Islet precursor cell (in vitro differentiated cells): ENCODE results near the gene WBP2NL.
A peak's percentile ranks its signal among the peaks of the same experiment; 100 is the strongest.
"Not testable (repeated sequence)": the region's sequence is repeated elsewhere in the genome, so short reads cannot be mapped to it uniquely, and the experiment has no call there.

Experiments used
- DNase-seq: peaks from one replicate; pipeline ENCODE4 v3.0.0-alpha.2; 2018

The WBP2NL gene, protein sequence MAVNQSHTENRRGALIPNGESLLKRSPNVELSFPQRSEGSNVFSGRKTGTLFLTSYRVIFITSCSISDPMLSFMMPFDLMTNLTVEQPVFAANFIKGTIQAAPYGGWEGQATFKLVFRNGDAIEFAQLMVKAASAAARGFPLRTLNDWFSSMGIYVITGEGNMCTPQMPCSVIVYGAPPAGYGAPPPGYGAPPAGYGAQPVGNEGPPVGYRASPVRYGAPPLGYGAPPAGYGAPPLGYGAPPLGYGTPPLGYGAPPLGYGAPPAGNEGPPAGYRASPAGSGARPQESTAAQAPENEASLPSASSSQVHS

DNA sequence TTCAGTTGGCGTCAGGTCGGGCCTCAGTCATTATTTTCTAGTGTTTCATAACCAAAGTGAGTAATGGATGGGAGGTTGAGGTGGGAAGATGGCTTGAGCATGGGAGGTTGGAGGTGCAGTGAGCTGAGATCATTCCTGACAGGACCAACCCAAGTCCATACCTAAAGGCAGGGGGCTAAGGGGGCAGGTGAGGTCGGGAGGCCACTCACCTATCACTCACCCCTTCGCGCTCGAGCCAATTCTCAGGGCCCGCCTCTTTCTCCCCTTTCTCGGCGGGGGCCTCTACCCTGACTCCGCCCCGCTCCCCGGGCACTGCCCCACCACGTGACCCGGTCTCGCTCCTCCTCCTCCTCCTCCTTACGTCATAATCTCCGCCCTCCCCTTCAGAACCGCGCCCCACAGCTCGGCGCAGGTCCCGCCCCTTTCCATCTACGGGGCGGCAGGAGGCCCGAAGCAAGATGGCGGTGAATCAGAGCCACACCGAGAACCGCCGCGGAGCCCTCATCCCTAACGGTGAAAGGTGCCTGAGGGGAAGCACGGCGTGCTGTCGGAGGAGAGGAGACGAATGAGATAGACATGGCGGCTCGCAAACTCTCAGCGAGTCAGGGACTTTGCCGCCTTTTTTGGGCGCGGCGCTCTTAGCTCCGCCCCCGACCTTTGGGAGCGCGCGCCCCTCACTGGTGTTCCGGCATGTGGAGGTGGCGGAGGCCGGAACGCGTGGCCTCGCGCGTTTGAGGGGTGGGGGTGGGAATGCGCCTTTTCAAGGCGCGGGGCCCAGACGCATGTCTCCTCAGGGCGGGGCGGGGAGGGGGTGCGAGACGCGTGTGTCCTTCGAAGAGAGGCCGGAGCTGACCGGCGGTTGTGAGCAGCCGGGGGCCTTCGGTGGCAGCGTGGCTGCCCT, at the start of gene WBP2NL:
Gene WBP2NL (plus strand): TSS at position 428 of the 901 bp plus-strand sequence. CDS start 31 bp downstream, at position 459.
- peak; percentile 32 for DNase-seq

DNA sequence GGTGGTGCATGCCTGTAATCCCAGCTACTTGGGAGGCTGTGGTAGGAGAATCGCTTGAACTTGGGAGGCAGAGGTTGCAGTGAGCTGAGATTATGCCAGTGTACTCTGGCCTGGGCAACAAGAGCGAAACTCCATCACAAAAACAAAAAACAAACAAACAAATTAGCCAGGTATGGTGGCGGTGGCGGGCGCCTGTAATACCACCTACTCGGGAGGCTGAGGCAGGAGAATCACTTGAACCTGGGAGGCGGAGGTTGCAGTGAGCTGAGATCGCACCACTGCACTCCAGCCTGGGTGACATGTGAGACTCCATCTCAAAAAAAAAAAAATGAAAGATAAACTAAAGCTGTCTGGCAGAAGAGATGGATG, 49.7 kb upstream of the WBP2NL start:
- not testable (repeated sequence) for DNase-seq

DNA sequence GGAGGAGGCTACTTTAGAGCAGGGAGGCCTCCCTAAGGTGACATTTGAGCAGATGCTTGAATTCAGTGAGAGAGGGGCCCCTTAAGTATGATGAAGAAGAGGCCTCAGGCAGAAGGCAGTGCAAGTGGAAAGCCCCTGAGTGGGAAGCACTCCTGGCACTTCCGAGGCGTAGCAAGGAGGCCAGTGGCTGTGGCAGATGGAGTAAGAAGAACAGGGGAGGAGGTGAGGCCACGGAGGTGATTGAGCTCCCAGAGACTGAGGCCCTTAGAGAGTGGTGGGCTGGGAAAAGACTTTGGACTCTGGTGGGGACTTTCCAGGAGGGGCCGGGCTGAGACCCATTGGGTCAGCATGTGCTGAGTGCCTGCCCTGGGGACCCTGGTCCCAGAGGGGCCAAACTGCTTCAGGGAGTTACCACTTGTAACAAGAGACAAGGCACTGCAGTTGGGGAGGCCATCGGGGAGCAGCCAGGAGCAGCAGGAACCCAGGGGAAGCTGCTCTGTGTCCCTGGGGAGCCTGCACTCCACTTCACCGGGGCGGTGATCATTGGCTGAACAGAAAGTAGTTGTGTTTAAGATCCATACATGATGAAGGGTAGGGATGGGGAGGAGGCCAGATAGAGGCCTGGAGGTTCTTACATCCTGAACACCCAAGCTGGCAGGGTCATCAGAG, 49.2 kb upstream of the WBP2NL start:
- no peak for DNase-seq

DNA sequence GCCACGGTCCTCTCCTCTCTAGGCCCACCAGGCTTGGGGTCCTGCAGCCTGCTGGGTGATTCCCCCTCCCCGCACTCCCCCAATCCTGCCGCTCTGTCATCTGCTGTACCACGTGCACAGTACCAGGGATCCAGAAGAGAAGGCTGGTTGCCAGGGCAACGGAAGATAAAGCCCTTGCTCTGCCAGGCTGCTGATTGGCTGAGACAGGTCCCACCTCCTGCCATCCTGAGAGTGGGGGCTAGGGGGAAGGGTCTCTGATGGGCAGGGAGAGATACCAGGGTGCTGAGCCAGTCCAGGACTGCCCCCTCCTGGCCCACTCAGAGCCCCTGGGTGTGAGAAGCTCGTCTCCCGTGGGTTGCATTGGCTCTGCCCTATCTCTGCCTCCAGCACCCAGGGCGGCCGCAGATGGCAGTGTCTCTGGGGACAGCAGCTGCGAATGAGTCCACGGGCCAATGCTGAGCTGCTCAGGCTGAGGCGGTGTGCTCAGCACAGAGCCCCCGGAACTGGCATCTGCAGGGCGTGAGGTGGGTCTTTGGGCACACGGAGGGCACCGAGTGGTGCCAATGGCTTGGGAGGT, 46.6 kb upstream of the WBP2NL start, which contains the start of gene SMIM45:
Gene SMIM45 (plus strand): TSS at position 253 of the 577 bp plus-strand sequence.
- DNase-seq = no peak

DNA sequence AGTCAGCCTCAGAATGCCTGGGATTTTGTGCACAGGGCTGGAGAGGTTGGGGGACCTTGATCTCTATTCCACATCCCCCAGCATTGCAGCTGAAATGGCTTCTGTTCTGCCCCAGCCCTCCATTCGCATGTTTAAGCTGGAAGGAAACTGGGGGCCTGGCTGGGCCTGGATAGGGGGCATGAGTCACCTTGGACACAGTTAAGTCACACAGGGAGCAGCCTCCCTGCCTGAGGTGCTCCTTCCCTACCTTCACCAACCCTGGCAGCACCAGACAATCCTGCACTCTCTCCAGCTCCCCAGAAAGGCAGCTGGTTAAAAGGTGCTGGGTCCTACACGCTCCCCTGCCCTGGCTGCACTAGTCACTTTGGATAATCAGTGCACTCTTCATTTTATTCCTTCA, 45.9 kb upstream of the WBP2NL start:
- no peak for DNase-seq

DNA sequence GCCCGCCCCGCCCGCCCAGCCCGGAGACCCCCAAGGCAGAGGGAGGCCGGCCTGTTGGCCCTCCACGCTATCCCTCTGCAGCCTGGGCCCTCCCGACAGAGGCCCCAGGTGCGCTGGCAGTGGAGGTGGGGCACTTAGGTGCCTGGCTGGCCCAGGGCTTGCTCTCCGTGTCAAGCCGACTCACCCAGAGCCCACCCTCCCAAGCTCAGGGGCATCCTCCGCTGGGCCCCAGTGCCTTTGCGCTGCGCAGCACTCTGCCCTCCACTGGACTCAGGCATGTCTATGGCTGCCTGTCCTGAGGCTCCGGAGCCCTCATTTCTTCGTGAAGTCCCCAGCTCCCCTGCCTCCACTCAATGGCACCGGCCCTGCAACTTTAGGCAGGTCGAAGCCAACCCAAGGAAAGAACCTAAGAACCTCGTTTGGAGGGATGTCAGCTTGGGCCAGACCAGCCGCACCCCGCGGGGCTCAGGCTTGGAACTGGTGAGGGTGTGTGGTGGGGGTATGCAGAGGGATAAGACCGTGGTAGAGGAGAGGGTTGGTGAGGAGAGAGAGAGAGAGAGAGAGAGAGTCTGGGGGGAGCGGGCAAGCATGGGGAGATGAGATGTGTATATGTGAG, 40.5 kb upstream of the WBP2NL start:
- DNase-seq = no peak

DNA sequence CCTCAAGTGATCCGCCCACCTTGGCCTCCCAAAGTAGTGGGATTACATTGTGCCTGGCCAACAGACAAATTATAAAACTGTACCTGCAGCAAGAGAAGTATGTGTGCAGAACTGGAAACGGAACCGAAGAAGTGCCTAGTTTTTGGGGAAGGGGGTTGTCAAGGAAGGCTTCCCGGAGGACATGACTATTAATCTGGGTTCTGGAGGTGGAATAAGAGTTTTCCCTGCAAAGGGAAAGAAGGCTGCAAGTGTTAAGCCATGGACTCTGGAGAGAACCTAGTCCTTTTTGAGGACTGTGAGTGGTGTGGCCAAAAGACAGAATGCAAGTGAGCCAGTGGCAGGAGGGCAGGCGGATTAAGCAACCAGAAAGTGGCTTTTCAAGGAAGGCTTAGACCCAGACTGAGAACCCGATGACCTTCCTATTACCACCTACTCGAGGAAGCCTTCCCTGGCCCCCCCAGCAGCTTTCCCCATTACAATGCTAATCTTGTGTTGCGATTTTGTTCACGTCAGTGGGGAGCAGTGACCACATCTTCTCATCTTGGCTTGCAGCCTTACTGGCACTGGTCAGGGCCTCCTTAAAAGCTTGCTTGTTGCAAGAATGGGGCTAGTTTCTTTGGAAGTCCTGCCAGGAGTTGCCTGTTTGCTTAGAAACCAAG, 35.0 kb upstream of the WBP2NL start:
- DNase-seq = no peak

DNA sequence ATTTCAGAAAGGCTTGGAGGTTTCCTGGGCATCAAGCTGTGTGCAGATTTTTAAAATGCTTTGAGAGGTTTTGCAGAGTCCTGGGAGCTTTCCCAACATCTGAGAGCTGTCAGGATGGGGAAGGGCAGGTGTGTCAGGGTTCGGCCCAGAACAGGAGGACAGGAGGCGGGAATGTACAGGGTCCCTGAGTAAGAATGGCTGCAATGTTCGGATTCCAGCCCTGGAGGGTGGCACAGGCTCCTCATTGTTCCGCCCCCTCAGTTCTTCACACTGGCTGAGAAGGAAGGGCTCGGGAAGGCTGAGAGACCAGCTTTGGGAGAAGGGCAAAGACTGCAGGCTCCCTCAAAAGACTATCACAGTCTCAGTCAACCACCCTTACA, 34.5 kb upstream of the WBP2NL start:
- DNase-seq = no peak

DNA sequence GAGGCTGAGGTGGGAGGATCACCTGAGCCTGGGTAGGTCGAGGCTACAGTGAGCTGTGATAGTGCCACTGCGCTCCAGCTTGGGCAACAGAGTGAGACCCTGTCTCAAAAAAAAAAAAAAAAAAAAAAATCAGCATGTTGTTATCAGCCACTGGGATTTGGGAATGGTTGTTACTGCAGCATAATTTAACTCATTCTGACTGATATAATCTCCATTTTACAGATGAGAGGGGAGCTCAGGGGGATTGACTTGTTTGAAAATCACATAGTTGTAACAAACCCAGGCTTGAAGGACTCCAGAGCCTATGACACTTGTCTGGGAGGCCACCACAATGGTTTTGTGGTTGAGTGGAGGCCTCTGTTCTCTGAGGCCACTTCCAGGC, 32.4 kb upstream of the WBP2NL start:
- no peak for DNase-seq

DNA sequence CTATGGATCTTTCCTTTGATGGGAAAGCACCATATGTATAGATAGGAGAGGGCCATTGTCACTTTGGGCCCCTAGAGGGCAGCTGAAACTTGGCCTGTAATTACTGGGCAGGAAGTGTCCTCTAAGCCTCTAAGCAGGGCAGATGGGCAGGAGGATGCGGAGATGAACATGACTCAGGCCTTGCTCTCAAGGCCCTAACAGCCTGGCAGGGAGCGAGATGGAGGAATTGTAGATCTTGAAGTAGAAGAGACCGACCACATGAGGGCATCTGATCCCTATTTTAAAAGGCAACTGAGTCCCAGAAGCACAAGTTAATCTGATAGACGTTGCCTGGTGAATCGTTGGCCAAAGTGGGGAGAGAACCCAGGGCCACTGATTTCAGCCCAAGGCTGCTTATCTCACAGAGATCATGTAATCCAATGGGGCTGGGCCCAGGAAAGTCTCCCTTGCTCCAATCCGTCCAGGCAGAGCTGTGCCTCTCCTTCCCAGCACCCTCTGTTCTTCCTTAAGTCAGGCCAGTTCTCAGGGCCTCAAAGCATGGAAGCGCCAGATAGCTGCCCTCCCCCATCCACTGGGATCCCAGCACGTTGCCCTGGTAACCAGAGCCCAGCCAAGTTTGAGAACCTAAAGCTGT, 31.9 kb upstream of the WBP2NL start:
- DNase-seq = peak; percentile 89

DNA sequence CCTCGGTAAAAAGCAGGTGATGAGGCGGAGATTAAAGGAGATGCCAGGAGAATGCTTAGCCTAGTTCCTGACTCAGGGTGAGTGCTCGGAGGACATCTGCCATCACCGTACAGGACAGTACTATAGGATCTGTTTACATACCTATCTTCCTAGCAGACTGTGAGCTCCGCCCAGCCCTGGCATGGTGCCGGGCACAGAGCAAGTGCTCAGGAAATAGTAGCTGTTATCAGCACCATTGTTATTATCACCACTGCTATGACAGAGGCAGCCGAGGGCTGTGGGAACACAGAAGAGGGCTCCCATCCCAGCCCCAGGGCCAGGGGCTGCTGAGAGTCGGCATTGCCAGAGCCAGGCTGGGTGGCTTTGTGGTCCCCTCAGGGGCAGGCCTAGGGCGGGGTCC, 30.0 kb upstream of the WBP2NL start:
- no peak for DNase-seq

DNA sequence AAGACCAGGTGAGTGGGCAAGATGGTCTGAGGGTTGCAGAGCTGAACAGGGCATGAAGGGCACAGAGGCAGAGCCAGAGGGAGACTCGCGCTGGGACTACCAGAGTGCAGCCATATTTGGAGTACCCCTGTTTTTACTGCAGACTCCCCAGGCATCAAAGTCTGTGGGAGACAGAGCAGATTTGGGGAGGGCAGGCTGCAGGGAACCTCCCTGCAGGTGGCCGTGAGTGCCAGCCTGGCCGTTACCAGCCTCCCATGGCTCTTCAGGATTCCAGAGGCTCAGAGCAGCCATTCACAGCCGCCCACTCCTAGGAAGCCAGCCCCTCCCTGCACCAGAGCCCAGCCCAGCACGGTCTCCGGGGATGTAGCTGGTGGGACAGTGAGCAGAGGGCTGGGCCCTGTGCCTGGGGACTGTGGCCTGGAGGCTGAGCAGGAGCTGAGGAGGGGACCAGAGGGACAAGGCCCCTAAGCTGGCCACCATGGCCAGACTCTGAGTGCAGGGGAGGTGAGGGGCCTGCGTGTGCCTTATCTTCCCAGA, 29.4 kb upstream of the WBP2NL start, which contains the start of gene SEPTIN3:
Gene SEPTIN3 (plus strand): TSS at position 334 of the 537 bp plus-strand sequence. CDS start 2,050 bp downstream, outside the sequence.
- DNase-seq = no peak

DNA sequence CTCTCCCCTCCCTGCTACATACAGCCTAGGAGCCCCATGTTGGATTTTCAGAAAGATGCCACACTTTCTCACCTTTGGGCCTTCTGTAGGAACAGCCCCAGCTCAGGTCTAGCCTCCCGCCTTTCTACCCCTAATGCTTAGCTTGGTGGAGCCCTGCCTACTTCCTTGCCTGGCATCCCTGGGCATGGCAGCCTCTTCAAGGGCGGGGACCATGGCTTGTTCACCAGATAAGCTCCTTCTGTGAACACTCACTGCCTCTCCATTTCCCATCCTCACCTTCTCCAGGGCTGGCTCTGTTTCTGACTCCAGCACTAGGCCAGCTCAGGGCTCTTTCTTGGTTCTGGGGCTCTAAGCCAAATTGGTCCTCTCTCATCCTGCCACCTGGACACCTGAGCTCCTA, 28.0 kb upstream of the WBP2NL start:
- no peak for DNase-seq

DNA sequence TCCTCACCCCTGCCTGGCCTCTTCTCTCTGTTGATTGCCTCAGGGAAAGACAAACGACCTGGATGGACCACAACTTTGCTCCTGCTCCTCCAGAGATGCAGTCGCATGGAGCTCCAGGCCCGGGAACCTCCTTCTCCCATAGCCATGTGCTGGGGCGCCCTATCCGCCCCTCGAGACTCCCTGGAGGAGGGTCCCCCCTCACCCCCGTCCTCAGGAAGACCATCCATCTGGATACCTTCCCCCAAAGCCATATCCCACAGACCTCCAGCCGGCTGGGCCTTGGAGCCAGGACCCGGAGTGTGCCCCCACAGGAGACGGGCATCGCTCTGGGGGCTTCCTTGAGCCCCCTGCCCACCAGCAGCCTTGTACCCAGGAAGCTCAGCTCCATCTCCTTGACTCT, 27.2 kb upstream of the WBP2NL start:
- no peak for DNase-seq

DNA sequence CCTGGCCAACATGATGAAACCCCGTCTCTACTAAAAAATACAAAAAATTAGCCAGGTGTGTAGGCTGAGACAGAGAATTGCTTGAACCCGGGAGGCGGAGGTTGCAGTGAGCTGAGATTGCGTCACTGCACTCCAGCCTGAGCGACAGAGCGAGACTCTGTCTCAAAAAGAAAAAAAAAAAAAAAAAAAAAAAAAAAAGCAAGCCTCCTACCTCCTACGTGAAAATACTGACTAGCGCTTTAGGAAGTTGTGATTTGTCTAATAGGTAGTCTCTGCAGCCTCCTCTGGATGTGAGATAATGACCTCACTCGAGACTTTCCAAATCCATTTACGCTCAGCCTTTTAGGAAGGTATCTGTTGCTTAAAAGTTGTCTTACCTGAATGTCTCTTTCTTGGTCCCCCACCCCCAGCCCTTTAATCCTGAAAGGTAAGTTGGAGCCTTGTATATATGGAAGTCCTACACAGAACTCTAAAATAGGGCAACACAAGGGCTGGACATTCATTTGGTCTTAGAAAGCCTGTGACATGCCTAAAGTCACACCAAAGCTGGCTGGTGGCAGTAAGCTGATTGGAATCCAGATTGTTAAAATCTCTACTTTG, 23.8 kb upstream of the WBP2NL start:
- DNase-seq = no peak

DNA sequence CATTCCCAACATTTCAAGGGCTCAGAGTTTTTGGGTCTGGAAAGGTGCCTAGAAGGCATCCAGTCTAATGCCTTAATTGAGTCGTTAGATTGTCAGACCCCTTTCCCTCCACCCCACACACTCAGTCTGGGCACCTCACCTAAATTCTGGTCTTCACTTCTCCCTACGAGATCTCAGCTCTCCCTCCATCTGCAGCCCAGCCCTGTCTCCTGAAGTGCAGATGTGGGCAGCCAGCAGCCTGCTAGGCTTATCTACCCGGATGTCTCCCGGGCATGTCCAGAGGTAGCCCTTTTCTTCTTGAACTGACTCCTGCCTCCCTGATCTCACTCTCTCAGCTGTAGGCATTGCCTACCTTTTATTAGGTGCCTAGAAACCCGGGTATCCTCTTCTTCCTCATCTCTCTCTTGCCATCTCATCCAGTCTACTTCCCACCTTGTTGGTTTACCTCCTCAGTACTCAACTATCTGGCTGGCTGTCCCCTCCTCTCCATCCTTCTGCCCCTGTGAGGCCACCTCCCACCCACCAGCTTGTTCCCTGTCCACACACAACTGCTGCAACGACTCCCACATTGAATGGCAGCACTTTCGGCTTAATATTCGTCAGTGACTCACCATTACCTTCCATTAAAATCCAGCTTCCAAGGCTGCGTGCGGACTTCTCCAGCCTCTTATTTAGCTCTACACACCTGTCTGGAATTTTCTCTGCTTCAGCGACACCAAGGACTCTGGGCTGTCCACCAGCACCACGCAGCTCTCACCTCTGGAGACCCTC, 23.1 kb upstream of the WBP2NL start:
- DNase-seq = no peak

DNA sequence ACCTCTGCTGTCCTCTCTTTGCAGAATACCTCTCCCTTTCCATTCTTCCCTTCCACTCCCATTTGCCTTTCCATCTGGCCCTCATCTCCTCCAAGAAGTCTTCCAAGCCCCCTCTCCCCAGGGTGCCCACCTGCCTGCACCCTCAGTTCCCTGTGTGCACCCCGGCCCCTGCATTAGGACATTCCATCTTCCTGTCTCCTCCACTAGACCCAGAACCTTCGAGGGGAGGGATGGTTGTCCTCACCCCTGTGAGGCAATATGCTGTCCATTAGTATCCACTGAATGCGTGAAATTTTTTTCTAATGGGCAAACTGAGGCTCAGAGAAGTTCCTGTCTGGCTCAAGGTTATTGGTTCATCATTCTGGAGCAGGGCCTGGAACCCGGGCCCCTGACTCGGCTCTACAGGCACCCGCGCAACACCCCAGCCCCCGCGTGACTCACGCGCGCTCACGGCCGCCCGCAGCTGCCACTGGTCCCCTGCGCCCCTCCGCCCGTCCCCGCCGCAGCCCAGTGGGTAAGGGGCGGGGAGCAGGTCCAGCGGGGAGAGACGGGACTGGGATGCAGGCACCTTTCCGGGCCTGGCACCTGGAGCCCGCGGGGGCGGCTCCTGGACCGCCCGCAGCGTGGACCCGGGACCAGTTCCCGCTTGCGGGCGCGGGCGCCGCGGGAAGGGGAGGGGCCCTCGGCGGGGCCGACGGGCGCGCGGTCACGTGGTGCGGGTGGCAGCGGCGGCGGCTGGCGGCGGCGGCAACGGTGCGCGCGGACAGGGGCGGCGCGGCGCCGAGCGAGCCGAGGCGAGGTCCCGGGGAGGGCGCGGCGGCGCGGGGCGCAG, 22.3 kb upstream of the WBP2NL start:
- no peak for DNase-seq

DNA sequence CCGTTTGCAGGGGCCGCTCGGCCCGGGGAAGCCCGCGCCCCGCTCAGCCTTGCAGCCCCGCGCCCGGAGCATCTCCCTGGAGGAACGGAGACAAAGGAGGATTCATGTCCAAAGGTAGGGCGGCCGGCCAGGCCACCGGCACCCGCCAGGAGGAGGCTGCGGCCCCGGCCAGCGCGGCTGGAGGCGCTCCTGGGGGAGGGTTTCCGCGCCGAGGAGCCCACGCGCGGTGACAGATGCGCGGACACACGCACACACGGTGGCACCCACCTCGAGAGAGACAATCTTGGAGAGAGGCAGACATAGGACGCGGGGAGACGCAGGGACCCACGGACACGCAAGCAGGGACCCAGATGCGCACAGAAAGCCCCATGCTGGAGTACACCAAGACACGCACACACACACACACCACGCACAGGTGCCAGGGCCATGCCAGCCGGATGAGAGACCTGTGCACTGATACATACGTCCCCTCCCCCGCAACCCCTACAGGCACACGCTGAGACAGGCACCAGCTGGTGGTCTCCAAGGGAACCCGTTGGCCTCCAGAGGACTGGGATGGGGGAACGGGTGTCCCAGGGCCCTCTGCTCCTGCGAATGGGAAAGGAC, 21.5 kb upstream of the WBP2NL start:
- no peak for DNase-seq

DNA sequence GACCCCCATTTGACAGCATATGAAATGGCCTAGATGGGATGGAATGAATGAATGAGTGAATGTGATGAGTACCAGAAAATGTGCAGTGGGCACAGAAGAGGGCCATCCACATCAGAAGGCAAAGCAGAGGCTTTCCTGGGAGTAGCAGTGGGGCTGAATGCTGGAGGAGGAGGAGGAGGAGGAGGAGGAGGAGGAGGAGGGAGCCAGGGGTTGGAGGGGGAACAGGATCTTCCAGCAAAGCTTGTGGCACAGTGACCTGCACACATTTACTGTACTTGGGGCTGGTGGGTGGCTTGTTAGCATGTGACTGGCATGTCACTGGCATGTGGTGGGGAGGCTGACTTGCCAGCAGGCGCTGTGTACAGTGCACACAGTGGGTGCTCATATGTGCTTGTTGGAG, 19.9 kb upstream of the WBP2NL start:
- no peak for DNase-seq
